SK-N-SH treated with all-trans-retinoic acid at 6 μM for 48 hours (cell line): ENCODE data around the gene SYCN.

Experiments used
- GLIS3 ChIP-seq: fragments of 250-450 bp; sonication (Bioruptor Pico); IDR thresholded peaks from 2 replicates; pipeline ENCODE4 v1.5.0; 2020; ENCODE audit warnings: mild to moderate bottlenecking, moderate library complexity
- OSR1 ChIP-seq: fragments of 250-450 bp; sonication (Bioruptor Pico); IDR thresholded peaks from 2 replicates; pipeline ENCODE4 v1.8.0; 2022; ENCODE audit warnings: moderate library complexity, mild to moderate bottlenecking, inconsistent platforms
- PATZ1 ChIP-seq: fragments of 250-450 bp; sonication (Bioruptor Pico); IDR thresholded peaks from 2 replicates; pipeline ENCODE4 v1.8.0; 2020; ENCODE audit warnings: mild to moderate bottlenecking, moderate library complexity, borderline replicate concordance
- POU6F1 ChIP-seq: fragments of 250-450 bp; sonication (Bioruptor Pico); IDR thresholded peaks from 2 replicates; pipeline ENCODE4 v1.8.0; 2021; ENCODE audit warnings: low read depth, mild to moderate bottlenecking, moderate library complexity, borderline replicate concordance
- RARB ChIP-seq: fragments of 250-450 bp; sonication (Bioruptor Pico); IDR thresholded peaks from 2 replicates; pipeline ENCODE4 v1.8.0; 2021; ENCODE audit warnings: mild to moderate bottlenecking, moderate library complexity
- SNAI2 ChIP-seq: fragments of 250-450 bp; sonication (Bioruptor Pico); IDR thresholded peaks from 2 replicates; pipeline ENCODE4 v1.5.0; 2020; ENCODE audit warnings: mild to moderate bottlenecking, moderate library complexity
- ZNF565 ChIP-seq: fragments of 450-650 bp; formaldehyde crosslinking; conservative IDR thresholded peaks from 2 replicates; pipeline ENCODE4 v1.5.0; 2020; ENCODE audit warnings: low read depth, mild to moderate bottlenecking, moderate library complexity

GRCh38 chr19:39248806-39249205 lies 44.7 kb upstream of the SYCN start, which contains the start of gene IFNL4:
- TF ChIP-seq ZNF565 (CRISPR knock-in tag) (no peak), SNAI2 (CRISPR knock-in tag) (no peak), OSR1 (CRISPR knock-in tag) (no peak), POU6F1 (CRISPR knock-in tag) (no peak), GLIS3 (CRISPR knock-in tag) (no peak), PATZ1 (CRISPR knock-in tag) (no peak), RARB (CRISPR knock-in tag) (no peak)
